ENCODE results near the gene MAST4. TPM values are rescaled to one million over a fixed set of nuclear protein-coding genes. Genes with fewer than 3 reads are reported as not detected.
A peak's percentile ranks its signal among the peaks of the same experiment; 100 is the strongest.

Gene MAST4
- total RNA-seq, 2 experiments from 2014 or later, result 27.7 to 28.8 TPM

- no peaks in the 10 kb centered on the region for H3K9me3 Mint-ChIP-seq
- peaks cover 43% of the 10 kb centered on the region for H3K4me1 Mint-ChIP-seq (ENCODE audit: low read depth)
- intact Hi-C loops (cut with micrococcal nuclease), result loop anchor here (1.0 to 2.0 kb wide), 3 partner anchors 9 to 15 kb away; no protein-coding TSS in a partner anchor
- no peaks in the 10 kb centered on the region for H3K27me3 Mint-ChIP-seq (ENCODE audit: low read depth)
- H3K4me3 Mint-ChIP-seq, result no peak overlapping the region
- CTCF ChIA-PET, result no interaction called here
- peaks cover 10% of the 10 kb centered on the region for H3K36me3 Mint-ChIP-seq (ENCODE audit: low read depth)
- DNase-seq, result no peak
- H3K27ac Mint-ChIP-seq, result no peak overlapping the region
These were observed 425.8 kb downstream of the MAST4 start for GRCh38 chr5:67021962-67022361.

GRCh38 chr5:67025457-67025856 is 429.3 kb downstream of the MAST4 start:
- peaks cover 62% of the 10 kb centered on the region for H3K4me1 Mint-ChIP-seq (ENCODE audit: low read depth)
- CTCF ChIA-PET, result interaction anchor here (1.5 kb wide), 1 partner anchor 36 kb away, joined by 3 read pairs; no protein-coding TSS in a partner anchor
- H3K27ac Mint-ChIP-seq, result no peak overlapping the region
- peaks cover 1% of the 10 kb centered on the region for H3K36me3 Mint-ChIP-seq (ENCODE audit: low read depth)
- no peaks in the 10 kb centered on the region for H3K27me3 Mint-ChIP-seq (ENCODE audit: low read depth)
- DNase-seq, result no peak
- H3K4me3 Mint-ChIP-seq, result no peak overlapping the region
- intact Hi-C loops (cut with micrococcal nuclease), result no loop called here
- no peaks in the 10 kb centered on the region for H3K9me3 Mint-ChIP-seq

GRCh38 chr5:67026278-67026677 is 430.1 kb downstream of the MAST4 start:
- Mint-ChIP-seq H3K27me3 (ENCODE audit: low read depth) (no peaks in the 10 kb centered on the region), H3K4me3 (no peak overlapping the region), H3K9me3 (no peaks in the 10 kb centered on the region), H3K27ac (no peak overlapping the region), H3K4me1 (ENCODE audit: low read depth) (peaks cover 62% of the 10 kb centered on the region), H3K36me3 (ENCODE audit: low read depth) (peaks cover 1% of the 10 kb centered on the region)
- intact Hi-C loops (cut with micrococcal nuclease), result no loop called here
- DNase-seq, result no peak
- CTCF ChIA-PET, result interaction anchor here (1.5 kb wide), 1 partner anchor 37 kb away, joined by 3 read pairs; no protein-coding TSS in a partner anchor

GRCh38 chr5:67027171-67027570 is 431.0 kb downstream of the MAST4 start:
- intact Hi-C loops (cut with micrococcal nuclease), result no loop called here

GRCh38 chr5:67028371-67028770 is 432.2 kb downstream of the MAST4 start:
- peak overlapping the region; percentile 30 for H3K27ac Mint-ChIP-seq
- CTCF ChIA-PET, result no interaction called here
- H3K9me3 Mint-ChIP-seq, result no peaks in the 10 kb centered on the region
- H3K4me3 Mint-ChIP-seq, result no peak overlapping the region
- peaks cover 64% of the 10 kb centered on the region for H3K4me1 Mint-ChIP-seq (ENCODE audit: low read depth)
- H3K27me3 Mint-ChIP-seq (ENCODE audit: low read depth), result no peaks in the 10 kb centered on the region
- no peaks in the 10 kb centered on the region for H3K36me3 Mint-ChIP-seq (ENCODE audit: low read depth)
- DNase-seq, result peak; percentile 45
- intact Hi-C loops (cut with micrococcal nuclease), result no loop called here

More at GRCh38 chr5:67027171-67027570, 431.0 kb downstream of the MAST4 start:
- CTCF ChIA-PET, result interaction anchor here (1.3 kb wide), 1 partner anchor 180 kb away, joined by 3 read pairs; no protein-coding TSS in a partner anchor
- Mint-ChIP-seq H3K4me1 (ENCODE audit: low read depth) (peaks cover 62% of the 10 kb centered on the region), H3K9me3 (no peaks in the 10 kb centered on the region), H3K27me3 (ENCODE audit: low read depth) (no peaks in the 10 kb centered on the region), H3K36me3 (ENCODE audit: low read depth) (peaks cover 1% of the 10 kb centered on the region), H3K27ac (no peak overlapping the region), H3K4me3 (no peak overlapping the region)
- DNase-seq, result no peak

- H3K4me3 Mint-ChIP-seq, result no peak overlapping the region
- no peak for DNase-seq
- no peaks in the 10 kb centered on the region for H3K36me3 Mint-ChIP-seq (ENCODE audit: low read depth)
- intact Hi-C loops (cut with micrococcal nuclease), result no loop called here
- CTCF ChIA-PET, result no interaction called here
- H3K4me1 Mint-ChIP-seq (ENCODE audit: low read depth), result peaks cover 69% of the 10 kb centered on the region
- H3K27me3 Mint-ChIP-seq (ENCODE audit: low read depth), result no peaks in the 10 kb centered on the region
- no peaks in the 10 kb centered on the region for H3K9me3 Mint-ChIP-seq
- no peak overlapping the region for H3K27ac Mint-ChIP-seq
These were observed 432.7 kb downstream of the MAST4 start for GRCh38 chr5:67028941-67029340.

GRCh38 chr5:67029481-67029880 is 433.3 kb downstream of the MAST4 start:
- Mint-ChIP-seq H3K4me3 (no peak overlapping the region), H3K27ac (no peak overlapping the region), H3K9me3 (no peaks in the 10 kb centered on the region), H3K36me3 (ENCODE audit: low read depth) (no peaks in the 10 kb centered on the region), H3K4me1 (ENCODE audit: low read depth) (peaks cover 73% of the 10 kb centered on the region), H3K27me3 (ENCODE audit: low read depth) (no peaks in the 10 kb centered on the region)
- intact Hi-C loops (cut with micrococcal nuclease), result no loop called here
- no peak for DNase-seq
- CTCF ChIA-PET, result no interaction called here

GRCh38 chr5:67030289-67031056 is 434.3 kb downstream of the MAST4 start:
- CTCF ChIA-PET, result no interaction called here
- Mint-ChIP-seq H3K4me3 (no peak overlapping the region), H3K36me3 (ENCODE audit: low read depth) (no peaks in the 10 kb centered on the region), H3K27me3 (ENCODE audit: low read depth) (no peaks in the 10 kb centered on the region), H3K9me3 (no peaks in the 10 kb centered on the region), H3K4me1 (ENCODE audit: low read depth) (peaks cover 80% of the 10 kb centered on the region), H3K27ac (no peak overlapping the region)
- intact Hi-C loops (cut with micrococcal nuclease), result loop anchor here (1.0 kb wide), 2 partner anchors 9 to 18 kb away; no protein-coding TSS in a partner anchor
- DNase-seq, result no peak

- intact Hi-C loops (cut with micrococcal nuclease), result loop anchor here (1.0 kb wide), 2 partner anchors 10 to 19 kb away; no protein-coding TSS in a partner anchor
- Mint-ChIP-seq H3K9me3 (no peaks in the 10 kb centered on the region), H3K4me3 (no peak overlapping the region), H3K27me3 (ENCODE audit: low read depth) (no peaks in the 10 kb centered on the region), H3K4me1 (ENCODE audit: low read depth) (peaks cover 80% of the 10 kb centered on the region), H3K27ac (no peak overlapping the region), H3K36me3 (ENCODE audit: low read depth) (no peaks in the 10 kb centered on the region)
- CTCF ChIA-PET, result no interaction called here
- no peak for DNase-seq
These were observed 434.9 kb downstream of the MAST4 start for GRCh38 chr5:67031057-67031443.

GRCh38 chr5:67031692-67032091 is 435.5 kb downstream of the MAST4 start:
- CTCF ChIA-PET, result no interaction called here
- DNase-seq, result peak; percentile 38
- Mint-ChIP-seq H3K9me3 (no peaks in the 10 kb centered on the region), H3K27ac (peak overlapping the region; percentile 87), H3K4me1 (ENCODE audit: low read depth) (peaks cover 79% of the 10 kb centered on the region), H3K36me3 (ENCODE audit: low read depth) (no peaks in the 10 kb centered on the region), H3K4me3 (peak overlapping the region; percentile 10), H3K27me3 (ENCODE audit: low read depth) (no peaks in the 10 kb centered on the region)
- intact Hi-C loops (cut with micrococcal nuclease), result loop anchor here (1.0 kb wide), 5 partner anchors 10 to 34 kb away; no protein-coding TSS in a partner anchor

- H3K27ac Mint-ChIP-seq, result no peak overlapping the region
These were observed 436.9 kb downstream of the MAST4 start for GRCh38 chr5:67032921-67033664.

GRCh38 chr5:67033880-67034651 is 437.9 kb downstream of the MAST4 start:
- Mint-ChIP-seq H3K4me1 (ENCODE audit: low read depth) (peaks cover 71% of the 10 kb centered on the region), H3K9me3 (no peaks in the 10 kb centered on the region), H3K36me3 (ENCODE audit: low read depth) (no peaks in the 10 kb centered on the region), H3K27ac (no peak overlapping the region), H3K4me3 (no peak overlapping the region), H3K27me3 (ENCODE audit: low read depth) (no peaks in the 10 kb centered on the region)
- CTCF ChIA-PET, result interaction anchor here (1.1 to 1.7 kb wide), 3 partner anchors 12 to 20 kb away, joined by 3 to 4 read pairs (median 3); no protein-coding TSS in a partner anchor
- intact Hi-C loops (cut with micrococcal nuclease), result no loop called here
- no peak for DNase-seq

More at GRCh38 chr5:67032921-67033664, 436.9 kb downstream of the MAST4 start:
- CTCF ChIA-PET, result interaction anchor here (0.7 to 1.7 kb wide), 5 partner anchors 10 to 19 kb away, joined by 3 to 4 read pairs (median 3); no protein-coding TSS in a partner anchor
- DNase-seq, result no peak
- H3K4me3 Mint-ChIP-seq, result no peak overlapping the region
- no peaks in the 10 kb centered on the region for H3K36me3 Mint-ChIP-seq (ENCODE audit: low read depth)
- H3K27me3 Mint-ChIP-seq (ENCODE audit: low read depth), result no peaks in the 10 kb centered on the region
- no peaks in the 10 kb centered on the region for H3K9me3 Mint-ChIP-seq
- H3K4me1 Mint-ChIP-seq (ENCODE audit: low read depth), result peaks cover 73% of the 10 kb centered on the region
- intact Hi-C loops (cut with micrococcal nuclease), result loop anchor here (1.0 kb wide), 3 partner anchors 25 to 32 kb away; no protein-coding TSS in a partner anchor

Measured in activated naive CD4-positive, alpha-beta T cell treated with anti-CD3 and anti-CD28 coated beads for 36 hours (primary cell).